NCI-H146 treated with DMSO at 0.1 percent for 48 hours (cell line): ENCODE measurements around the gene CTBS.
A peak's percentile ranks its signal among the peaks of the same experiment; 100 is the strongest.

Experiments
- DNase-seq: peaks from one replicate; lab custom pipeline; 2025; ENCODE audit not compliant: unreplicated experiment; lab: John Stamatoyannopoulos, UW

CTBS gene

GRCh38 chr1:84506729-84507453 is 67.3 kb downstream of the CTBS start:
- no peak for DNase-seq

DNA sequence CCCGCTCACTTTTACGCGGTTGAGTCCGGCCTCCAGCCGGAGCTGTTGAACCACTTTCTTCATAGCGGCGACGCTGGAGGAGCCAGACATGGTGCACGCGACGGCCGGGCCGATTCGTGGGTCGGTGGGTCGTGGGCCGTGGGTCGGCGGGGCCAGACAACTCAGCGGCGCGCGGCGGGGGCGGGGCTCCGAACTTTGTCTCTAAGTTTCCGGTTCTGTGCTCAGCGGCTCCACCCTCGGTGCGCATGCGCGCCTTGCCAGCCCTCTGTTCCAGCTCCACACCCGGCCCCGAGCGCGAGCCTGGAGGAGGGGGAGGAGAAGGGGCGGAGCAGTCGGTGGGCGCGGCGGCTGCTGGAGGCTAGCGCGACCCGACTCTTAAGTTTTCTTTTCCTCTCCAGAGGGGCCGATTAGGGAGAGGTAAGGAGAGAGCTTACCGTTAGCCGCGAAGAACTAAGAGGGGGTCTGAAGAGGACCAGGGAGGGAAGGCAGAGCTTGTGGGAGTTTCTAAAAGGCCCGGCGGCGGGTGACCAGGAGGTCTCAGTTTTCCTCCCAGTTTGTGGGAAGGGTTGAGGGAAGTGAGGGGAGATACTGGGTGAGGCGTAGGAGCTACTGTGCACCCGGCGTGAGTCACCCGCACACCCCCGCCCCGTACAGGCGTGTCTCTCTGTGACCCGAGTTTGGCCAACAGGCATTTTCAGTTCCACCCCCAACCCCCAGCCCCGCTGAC is 68.1 kb downstream of the CTBS start, which contains the start of the genes GNG5 and SPATA1:
TSS of gene GNG5 (minus strand) at position 580 of the 727 bp plus-strand sequence. CDS start at position 90, 490 bp downstream.
TSS of gene SPATA1 (plus strand) at position 385 of the 727 bp plus-strand sequence. CDS start 9,974 bp downstream, outside the sequence.
- peak; percentile 91 for DNase-seq

GRCh38 chr1:84505493-84506001 is 68.7 kb downstream of the CTBS start:
- DNase-seq: peak; percentile 37

DNA sequence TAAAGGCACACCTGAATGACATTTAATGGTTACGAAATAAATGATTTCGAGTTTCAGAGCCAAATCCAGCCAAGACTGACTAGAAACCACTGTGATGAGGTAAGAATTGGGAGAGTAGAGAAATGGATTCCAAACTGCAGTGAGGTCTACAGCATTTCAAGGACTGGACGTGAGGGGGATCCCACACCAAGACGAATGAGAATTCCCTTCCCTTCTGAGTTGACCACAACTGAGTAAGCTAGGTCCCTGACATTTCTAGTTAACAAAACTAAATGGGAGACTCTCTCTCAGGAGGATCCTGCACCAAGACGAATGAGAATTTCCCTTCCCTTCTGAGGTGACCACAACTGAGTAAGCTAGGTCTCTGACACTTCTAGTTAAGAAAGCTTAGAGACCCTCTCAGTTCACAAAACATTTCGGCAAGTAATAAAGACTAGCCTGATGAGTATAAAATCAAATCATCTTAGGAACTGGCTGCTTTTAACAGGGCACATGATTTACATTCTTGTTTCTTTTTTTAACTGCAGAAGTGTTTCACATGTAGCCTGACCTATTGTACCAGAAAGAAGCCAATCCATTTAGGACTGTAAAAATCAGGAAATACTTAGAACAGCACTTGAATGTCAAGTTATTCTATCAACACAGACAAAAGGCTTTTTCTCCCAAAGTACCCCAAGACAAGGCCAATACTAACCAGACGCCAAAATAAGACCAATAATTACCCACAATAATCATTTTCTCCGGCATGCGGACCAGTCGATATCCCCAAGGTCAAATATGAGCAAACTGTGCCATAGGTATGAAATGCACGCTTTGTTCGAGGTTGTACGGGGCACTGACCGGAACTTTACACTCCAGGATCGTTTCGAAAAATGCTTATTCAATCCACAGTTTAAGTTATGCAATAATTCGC is 69.4 kb downstream of the CTBS start:
- peak; percentile 37 for DNase-seq

- DNase-seq: no peak
Observed at GRCh38 chr1:84502927-84503326, 71.3 kb downstream of the CTBS start.
